A673 (cell line): Measurements from ENCODE around the gene GNPDA2. TPM values are rescaled to one million over a fixed set of nuclear protein-coding genes. Genes with fewer than 3 reads are reported as not detected.
A peak's percentile ranks its signal among the peaks of the same experiment; 100 is the strongest.
"Not testable (repeated sequence)": the region's sequence is repeated elsewhere in the genome, so short reads cannot be mapped to it uniquely, and the experiment has no call there.

Source experiments
- BruUV-seq: library from RNA; stranded (reverse); fragments of 400-500 nt; replicated peaks from 2 replicates; lab custom pipeline; 2021; lab: Mats Ljungman, UMichigan
- CTCF ChIA-PET: fragments of 300-600 bp; sonication (Branson Sonifier 250); formaldehyde crosslinking; loops from one replicate; lab custom pipeline; 2022; ENCODE audit warnings: antibody characterized with exemption; lab: Charles Lee
- POLR2A ChIA-PET: fragments of 300-600 bp; sonication (Branson Sonifier 250); formaldehyde crosslinking; loops from one replicate; lab custom pipeline; 2022; ENCODE audit warnings: antibody characterized with exemption; ENCODE audit not compliant: low non-redundant PET; lab: Charles Lee
- DNase-seq: peaks from one replicate; pipeline ENCODE4 v3.0.0-alpha.2; 2015; ENCODE audit warnings: low spot score
- H3K27ac ChIP-seq: fragments of 200-600 bp; sonication (generic); 2 replicates; pipeline ENCODE4 v1.5.1; 2016; ENCODE audit warnings: mixed run types, low read depth, mild to moderate bottlenecking, mixed read lengths, antibody characterized with exemption, low read length; ENCODE audit not compliant: poor library complexity, severe bottlenecking
- H3K27me3 ChIP-seq: fragments of 200-600 bp; sonication (generic); replicated peaks from 2 replicates; pipeline ENCODE4 v1.6.1; 2017; ENCODE audit warnings: mixed run types, low read depth, mild to moderate bottlenecking, mixed read lengths, antibody characterized with exemption, low read length; ENCODE audit not compliant: insufficient read depth, poor library complexity
- H3K36me3 ChIP-seq: fragments of 200-600 bp; sonication (generic); 2 replicates; pipeline ENCODE4 v1.6.1; 2016; ENCODE audit warnings: mixed run types, mild to moderate bottlenecking, mixed read lengths, antibody characterized with exemption, low read length; ENCODE audit not compliant: insufficient read depth, poor library complexity, severe bottlenecking
- H3K4me1 ChIP-seq: fragments of 200-600 bp; sonication (generic); 2 replicates; pipeline ENCODE4 v1.6.1; 2017; ENCODE audit warnings: mixed run types, mild to moderate bottlenecking, mixed read lengths, antibody characterized with exemption, low read length; ENCODE audit not compliant: insufficient read depth, poor library complexity, severe bottlenecking
- H3K4me3 ChIP-seq: fragments of 200-600 bp; sonication (generic); 2 replicates; pipeline ENCODE4 v1.5.1; 2016; ENCODE audit warnings: low read depth, mixed run types, mild to moderate bottlenecking, mixed read lengths, low read length; ENCODE audit not compliant: poor library complexity, severe bottlenecking
- H3K9me3 ChIP-seq: fragments of 200-600 bp; sonication (generic); 2 replicates; pipeline ENCODE4 v1.6.1; 2016; ENCODE audit warnings: mixed run types, low read depth, mild to moderate bottlenecking, mixed read lengths, antibody characterized with exemption, low read length; ENCODE audit not compliant: poor library complexity, severe bottlenecking
- CTCF ChIP-seq: fragments of 300-800, 200-600 bp; sonication (generic); conservative IDR thresholded peaks from 2 replicates; pipeline ENCODE4 v1.5.1; 2017; ENCODE audit warnings: low read depth, mild to moderate bottlenecking, antibody characterized with exemption, low read length, moderate library complexity, mixed read lengths
- EZH2 ChIP-seq: fragments of 200-600 bp; sonication (generic); IDR thresholded peaks from 2 replicates; pipeline ENCODE4 v1.6.1; 2017; ENCODE audit warnings: borderline replicate concordance, low read depth, mild to moderate bottlenecking, mixed read lengths, antibody characterized with exemption, low read length; ENCODE audit not compliant: poor library complexity, severe bottlenecking
- intact Hi-C: fragments of 100-400 bp; cut with micrococcal nuclease; formaldehyde crosslinking; loops from one replicate; pipeline ENCODE4 v1.10.0; 2022; ENCODE audit not compliant: unreplicated experiment
- total RNA-seq: library from RNA; stranded (reverse); gene quantifications from 2 replicates; pipeline ENCODE4 v1.2.3, GENCODE V29; 2021

The GNPDA2 gene
- total RNA-seq, 1 experiment from 2014 or later = 27.8 TPM

DNA sequence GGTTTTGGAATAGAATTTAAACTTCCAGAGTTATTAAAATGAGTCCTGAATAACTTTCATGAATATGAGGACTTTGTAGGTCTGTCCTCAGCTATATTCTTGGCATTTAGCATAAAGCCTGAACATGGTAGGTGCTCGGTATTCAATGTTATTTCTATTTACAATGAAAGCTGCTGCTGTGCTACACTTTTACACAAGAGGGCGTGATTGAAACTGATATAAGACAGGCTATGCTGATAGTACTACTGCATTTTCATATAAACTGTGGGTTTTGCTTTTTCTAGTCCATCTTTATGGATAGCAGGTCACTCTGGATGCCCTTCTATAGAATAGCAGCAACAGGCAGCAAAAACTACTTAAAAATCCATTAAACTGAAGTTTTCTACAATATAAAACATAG lies 12.3 kb upstream of the GNPDA2 start:
- POLR2A ChIA-PET = no interaction called here
- Histone ChIP-seq H3K27me3 (peaks cover 18% of the 10 kb centered on the region), H3K36me3 (no peaks in the 10 kb centered on the region), H3K4me1 (no peaks in the 10 kb centered on the region), H3K4me3 (no peak overlapping the region), H3K27ac (no peak overlapping the region), H3K9me3 (no peaks in the 10 kb centered on the region)
- peak; percentile 54 for TF ChIP-seq CTCF
- TF ChIP-seq EZH2 = no peak
- no TSS peak for BruUV-seq
- DNase-seq = peak; percentile 31
- CTCF ChIA-PET = no interaction called here
- intact Hi-C loops = no loop called here

- no peak for DNase-seq
- ChIA-PET CTCF (no interaction called here), POLR2A (no interaction called here)
- intact Hi-C loops = no loop called here
- H3K27ac ChIP-seq = no peak overlapping the region
- H3K36me3 ChIP-seq = no peaks in the 10 kb centered on the region
- H3K4me1 ChIP-seq = no peaks in the 10 kb centered on the region
- H3K4me3 ChIP-seq = no peak overlapping the region
- BruUV-seq = no TSS peak
- H3K9me3 ChIP-seq = no peaks in the 10 kb centered on the region
- peaks cover 18% of the 10 kb centered on the region for H3K27me3 ChIP-seq
- TF ChIP-seq CTCF = no peak
- no peak for TF ChIP-seq EZH2
These were observed 10.5 kb upstream of the GNPDA2 start for GRCh38 chr4:44736900-44737299.

DNA sequence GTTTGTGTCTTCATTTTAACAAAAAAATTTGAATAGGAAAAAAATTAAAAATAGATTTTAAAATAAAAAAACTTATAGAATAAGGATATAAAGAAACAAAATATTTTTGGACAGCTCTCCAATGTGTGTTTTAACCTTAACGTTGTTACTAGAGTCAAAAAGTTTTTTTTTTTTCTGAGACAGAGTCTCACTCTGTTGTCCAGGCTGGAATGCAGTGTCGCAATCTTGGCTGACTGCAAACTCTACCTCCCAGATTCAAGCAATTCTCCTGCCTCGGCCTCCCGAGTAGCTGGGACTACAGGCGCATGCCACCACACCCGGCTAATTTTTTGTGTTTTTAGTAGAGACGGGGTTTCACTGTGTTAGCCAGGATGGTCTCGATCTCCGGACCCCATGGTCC lies 2.3 kb upstream of the GNPDA2 start:
- H3K9me3 ChIP-seq, H3K27me3 ChIP-seq, POLR2A ChIA-PET, CTCF ChIA-PET, H3K36me3 ChIP-seq, H3K4me1 ChIP-seq, BruUV-seq, H3K4me3 ChIP-seq, H3K27ac ChIP-seq, intact Hi-C loops, DNase-seq: not testable (repeated sequence)

DNA sequence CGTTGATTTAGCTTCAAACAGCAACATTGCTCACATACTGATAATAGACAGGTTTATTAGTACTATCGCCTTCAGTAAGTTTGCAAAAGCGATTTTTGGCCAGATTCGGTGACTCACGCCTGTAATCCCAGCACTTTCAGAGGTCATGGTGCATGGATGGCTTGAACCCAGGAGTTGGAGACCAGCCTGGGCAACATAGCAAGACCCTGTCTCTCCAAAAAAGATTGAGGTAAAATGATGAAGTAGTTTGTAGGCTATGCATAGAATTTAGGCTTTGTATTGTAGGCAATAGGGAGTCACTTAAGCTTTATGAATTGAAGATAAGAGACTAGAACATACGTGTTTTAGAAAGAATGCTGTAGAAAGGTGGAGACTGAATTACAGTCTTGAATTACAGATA lies 1.1 kb upstream of the GNPDA2 start:
- ChIA-PET POLR2A (no interaction called here), CTCF (no interaction called here)
- Histone ChIP-seq H3K27me3 (no peaks in the 10 kb centered on the region), H3K4me1 (peaks cover 7% of the 10 kb centered on the region), H3K36me3 (no peaks in the 10 kb centered on the region), H3K4me3 (no peak overlapping the region), H3K9me3 (no peaks in the 10 kb centered on the region), H3K27ac (no peak overlapping the region)
- no peak for TF ChIP-seq CTCF
- TF ChIP-seq EZH2 = no peak
- intact Hi-C loops = no loop called here
- no TSS peak for BruUV-seq
- DNase-seq = no peak
